MM.1S (cell line): ENCODE measurements around the gene XK.

Experiments used
- DNase-seq: peaks from one replicate; pipeline ENCODE4 v3.0.0-alpha.2; 2015
- H2AFZ ChIP-seq: fragments of 300-600 bp; sonication (generic); 2 replicates; pipeline ENCODE4 v1.6.0; 2016; ENCODE audit warnings: antibody characterized with exemption, low read length
- H3F3A ChIP-seq: fragments of 300-600 bp; sonication (generic); 2 replicates; pipeline ENCODE4 v1.6.1; 2016; ENCODE audit warnings: mild to moderate bottlenecking, antibody characterized with exemption, low read length, moderate library complexity, mixed read lengths; ENCODE audit not compliant: insufficient read depth
- H3K27ac ChIP-seq: fragments of 300-600 bp; sonication (generic); 2 replicates; pipeline ENCODE4 v1.5.1; 2016; ENCODE audit warnings: mild to moderate bottlenecking, low read length
- H3K27me3 ChIP-seq: fragments of 300-600 bp; sonication (generic); replicated peaks from 2 replicates; pipeline ENCODE4 v1.6.0; 2016; ENCODE audit warnings: low read length; ENCODE audit not compliant: insufficient read depth
- H3K36me3 ChIP-seq: fragments of 300-600 bp; sonication (generic); replicated peaks from 2 replicates; pipeline ENCODE4 v1.6.1; 2016; ENCODE audit warnings: mild to moderate bottlenecking, low read length, mixed read lengths; ENCODE audit not compliant: insufficient read depth
- H3K4me1 ChIP-seq: fragments of 300-600 bp; sonication (generic); 2 replicates; pipeline ENCODE4 v1.6.1; 2016; ENCODE audit warnings: low read length, mixed read lengths
- H3K4me2 ChIP-seq: fragments of 300-600 bp; sonication (generic); 2 replicates; pipeline ENCODE4 v1.6.0; 2016; ENCODE audit warnings: low read depth, low read length
- H3K4me3 ChIP-seq: fragments of 300-600 bp; sonication (generic); 2 replicates; pipeline ENCODE4 v1.5.1; 2016; ENCODE audit warnings: low read length, mixed read lengths
- H3K79me2 ChIP-seq: fragments of 300-600 bp; sonication (generic); 2 replicates; pipeline ENCODE4 v1.6.1; 2016; ENCODE audit warnings: mixed run types, low read length, mixed read lengths
- H3K9ac ChIP-seq: fragments of 300-600 bp; sonication (generic); 2 replicates; pipeline ENCODE4 v1.6.1; 2016; ENCODE audit warnings: low read length, mixed read lengths
- H3K9me2 ChIP-seq: fragments of 300-600 bp; sonication (generic); replicated peaks from 2 replicates; pipeline ENCODE4 v1.6.1; 2016; ENCODE audit warnings: mild to moderate bottlenecking, low read length, mixed read lengths; ENCODE audit not compliant: insufficient read depth
- H3K9me3 ChIP-seq: fragments of 300-600 bp; sonication (generic); replicated peaks from 2 replicates; pipeline ENCODE4 v1.6.1; 2016; ENCODE audit warnings: mild to moderate bottlenecking, low read length, mixed read lengths; ENCODE audit not compliant: insufficient read depth
- H4K20me1 ChIP-seq: fragments of 300-600 bp; sonication (generic); 2 replicates; pipeline ENCODE4 v1.6.1; 2016; ENCODE audit warnings: mild to moderate bottlenecking, low read length, moderate library complexity, mixed read lengths; ENCODE audit not compliant: insufficient read depth
- CTCF ChIP-seq: fragments of 300-600 bp; sonication (generic); IDR thresholded peaks from 2 replicates; pipeline ENCODE4 v1.5.1; 2016; ENCODE audit warnings: antibody characterized with exemption, low read length, mixed read lengths
- EZH2 ChIP-seq: fragments of 300-600 bp; sonication (generic); optimal IDR thresholded peaks from 2 replicates; pipeline ENCODE3; 2017; ENCODE audit warnings: low read depth, mild to moderate bottlenecking, antibody characterized with exemption, low read length, mixed read lengths
- EZH2phosphoT487 ChIP-seq: fragments of 300-600 bp; sonication (generic); IDR thresholded peaks from 2 replicates; pipeline ENCODE4 v1.6.1; 2018; ENCODE audit warnings: antibody characterized with exemption, low read length

The XK gene

GRCh38 chrX:37658343-37659030 lies 27.1 kb upstream of the XK start:
- no peak for TF ChIP-seq EZH2phosphoT487
- no peak for TF ChIP-seq EZH2
- no peak for TF ChIP-seq CTCF
- Histone ChIP-seq H2AFZ (no peak overlapping the region), H3K36me3 (no peaks in the 10 kb centered on the region), H3K9ac (no peak overlapping the region), H3K4me3 (no peak overlapping the region), H4K20me1 (no peaks in the 10 kb centered on the region), H3K27me3 (no peaks in the 10 kb centered on the region), H3F3A (no peaks in the 10 kb centered on the region), H3K9me3 (no peaks in the 10 kb centered on the region), H3K79me2 (no peaks in the 10 kb centered on the region), H3K9me2 (no peaks in the 10 kb centered on the region), H3K4me2 (no peak overlapping the region), H3K27ac (no peak overlapping the region), H3K4me1 (no peaks in the 10 kb centered on the region)
- no peak for DNase-seq

- no peak overlapping the region for H2AFZ ChIP-seq
These were observed 26.5 kb upstream of the XK start for GRCh38 chrX:37659047-37659446.

GRCh38 chrX:37662181-37662580 lies 23.4 kb upstream of the XK start:
- no peak for DNase-seq
- H3K4me3 ChIP-seq: no peak overlapping the region
- H2AFZ ChIP-seq: no peak overlapping the region
- no peak overlapping the region for H3K27ac ChIP-seq
- no peaks in the 10 kb centered on the region for H4K20me1 ChIP-seq
- H3K9me2 ChIP-seq: no peaks in the 10 kb centered on the region
- no peak overlapping the region for H3K4me2 ChIP-seq
- no peak overlapping the region for H3K9ac ChIP-seq
- TF ChIP-seq EZH2 (no peak), CTCF (no peak), EZH2phosphoT487 (no peak)
- no peaks in the 10 kb centered on the region for H3K9me3 ChIP-seq
- no peaks in the 10 kb centered on the region for H3K79me2 ChIP-seq
- no peaks in the 10 kb centered on the region for H3K36me3 ChIP-seq
- no peaks in the 10 kb centered on the region for H3F3A ChIP-seq
- no peaks in the 10 kb centered on the region for H3K27me3 ChIP-seq
- H3K4me1 ChIP-seq: no peaks in the 10 kb centered on the region

More at GRCh38 chrX:37659047-37659446, 26.5 kb upstream of the XK start:
- no peaks in the 10 kb centered on the region for H3K9me2 ChIP-seq
- H3K79me2 ChIP-seq: no peaks in the 10 kb centered on the region
- no peak overlapping the region for H3K9ac ChIP-seq
- H3K4me3 ChIP-seq: no peak overlapping the region
- H3K4me2 ChIP-seq: no peak overlapping the region
- no peaks in the 10 kb centered on the region for H3K9me3 ChIP-seq
- no peaks in the 10 kb centered on the region for H3K36me3 ChIP-seq
- H3F3A ChIP-seq: no peaks in the 10 kb centered on the region
- no peak for DNase-seq
- H4K20me1 ChIP-seq: no peaks in the 10 kb centered on the region
- H3K4me1 ChIP-seq: no peaks in the 10 kb centered on the region
- H3K27me3 ChIP-seq: no peaks in the 10 kb centered on the region
- H3K27ac ChIP-seq: no peak overlapping the region
- TF ChIP-seq EZH2 (no peak), EZH2phosphoT487 (no peak), CTCF (no peak)
